Smooth muscle cell (in vitro differentiated cells): ENCODE measurements around the gene ARNT2. TPM values are rescaled to one million over a fixed set of nuclear protein-coding genes. Genes with fewer than 3 reads are reported as not detected.

Experiments
- DNase-seq: peaks from one replicate; lab custom pipeline; 2025; ENCODE audit not compliant: unreplicated experiment; lab: John Stamatoyannopoulos, UW
- H2AFZ ChIP-seq: fragments of 200-600 bp; sonication (generic); 2 replicates; pipeline ENCODE4 v1.6.0; 2016; ENCODE audit warnings: antibody characterized with exemption, low read depth, mild to moderate bottlenecking
- H3F3A ChIP-seq: fragments of 200-600 bp; sonication (generic); 2 replicates; pipeline ENCODE4 v1.6.0; 2017; ENCODE audit warnings: antibody characterized with exemption, low read depth
- H3K27ac ChIP-seq: fragments of 200-600 bp; sonication (generic); 2 replicates; pipeline ENCODE4 v1.5.1; 2016; ENCODE audit warnings: low read depth, mild to moderate bottlenecking
- H3K27me3 ChIP-seq: fragments of 200-600 bp; sonication (generic); 2 replicates; pipeline ENCODE4 v1.6.1; 2016; ENCODE audit warnings: low read depth, mild to moderate bottlenecking
- H3K36me3 ChIP-seq: fragments of 200-600 bp; sonication (generic); 2 replicates; pipeline ENCODE4 v1.5.1; 2016; ENCODE audit warnings: low read depth
- H3K4me1 ChIP-seq: fragments of 200-600 bp; sonication (generic); 2 replicates; pipeline ENCODE4 v1.5.1; 2016; ENCODE audit warnings: low read depth
- H3K4me2 ChIP-seq: fragments of 200-600 bp; sonication (generic); 2 replicates; pipeline ENCODE4 v1.6.0; 2016; ENCODE audit warnings: mild to moderate bottlenecking
- H3K4me3 ChIP-seq: fragments of 200-600 bp; sonication (generic); 2 replicates; pipeline ENCODE4 v1.5.1; 2016; ENCODE audit warnings: mild to moderate bottlenecking
- H3K79me2 ChIP-seq: fragments of 200-600 bp; sonication (generic); 2 replicates; pipeline ENCODE4 v1.6.0; 2016; ENCODE audit warnings: low read depth, mild to moderate bottlenecking
- H3K9ac ChIP-seq: fragments of 200-600 bp; sonication (generic); 2 replicates; pipeline ENCODE4 v1.6.0; 2016; ENCODE audit warnings: low read depth
- H3K9me3 ChIP-seq: fragments of 200-600 bp; sonication (generic); replicated peaks from 2 replicates; pipeline ENCODE4 v1.5.1; 2016; ENCODE audit warnings: low read depth
- H4K20me1 ChIP-seq: fragments of 200-600 bp; sonication (generic); 2 replicates; pipeline ENCODE4 v1.6.0; 2016; ENCODE audit warnings: low read depth
- CTCF ChIP-seq: fragments of 200-600 bp; sonication (generic); IDR thresholded peaks from 2 replicates; pipeline ENCODE4 v1.5.1; 2017; ENCODE audit warnings: borderline replicate concordance, mild to moderate bottlenecking, antibody characterized with exemption; ENCODE audit not compliant: insufficient read depth, poor library complexity, severe bottlenecking
- WGBS: methylation state at CpG from one replicate; pipeline ENCODE4 v1.1.7; 2016; ENCODE audit warnings: low lambda C conversion rate; 5-methylcytosine and 5-hydroxymethylcytosine counted together
- polyA plus RNA-seq: library from polyadenylated mRNA; unstranded; fragments of >200 nt; fragmentation: Nextera tagmentation; extraction: Ambion mirVana; gene quantifications from 2 replicates; pipeline ENCODE4 v1.2.1, GENCODE V29; 2016
- total RNA-seq: library from RNA; depleted of rRNA; stranded (reverse); fragments of >200 nt; gene quantifications from 2 replicates; pipeline ENCODE4 v1.2.3, GENCODE V29; 2014

The ARNT2 gene
- total and polyA plus RNA-seq, 2 experiments from 2014 or later = 0.55 to 2.8 TPM

- TF ChIP-seq CTCF = no peak
- H3K4me2 ChIP-seq = no peak overlapping the region
- H4K20me1 ChIP-seq = no peaks in the 10 kb centered on the region
- no peak overlapping the region for H3K27ac ChIP-seq
- H3K9me3 ChIP-seq = no peaks in the 10 kb centered on the region
- H3K36me3 ChIP-seq = no peaks in the 10 kb centered on the region
- H3K27me3 ChIP-seq = no peaks in the 10 kb centered on the region
- H3F3A ChIP-seq = no peaks in the 10 kb centered on the region
- 92% methylated on average over 23 of the region's 23 CpGs for WGBS
- H3K79me2 ChIP-seq = no peaks in the 10 kb centered on the region
- DNase-seq = no peak
- H3K9ac ChIP-seq = no peak overlapping the region
- H3K4me3 ChIP-seq = no peak overlapping the region
- no peak overlapping the region for H2AFZ ChIP-seq
- no peaks in the 10 kb centered on the region for H3K4me1 ChIP-seq
Measured at GRCh38 chr15:80591471-80591870, 187.3 kb downstream of the ARNT2 start.

GRCh38 chr15:80591938-80592825 is 188.0 kb downstream of the ARNT2 start:
- Histone ChIP-seq H3K27ac (no peak overlapping the region), H3F3A (no peaks in the 10 kb centered on the region), H4K20me1 (no peaks in the 10 kb centered on the region), H3K9me3 (no peaks in the 10 kb centered on the region), H3K79me2 (no peaks in the 10 kb centered on the region), H2AFZ (no peak overlapping the region), H3K27me3 (no peaks in the 10 kb centered on the region), H3K4me1 (no peaks in the 10 kb centered on the region), H3K36me3 (no peaks in the 10 kb centered on the region), H3K4me3 (no peak overlapping the region), H3K4me2 (no peak overlapping the region), H3K9ac (no peak overlapping the region)
- 90% methylated on average over 10 of the region's 10 CpGs for WGBS
- DNase-seq = no peak
- TF ChIP-seq CTCF = no peak

- no peaks in the 10 kb centered on the region for H3K36me3 ChIP-seq
- H3K9me3 ChIP-seq = no peaks in the 10 kb centered on the region
- H3K79me2 ChIP-seq = no peaks in the 10 kb centered on the region
- DNase-seq = no peak
- H3F3A ChIP-seq = no peaks in the 10 kb centered on the region
- no peak overlapping the region for H3K27ac ChIP-seq
- no peak overlapping the region for H3K9ac ChIP-seq
- H3K4me1 ChIP-seq = no peaks in the 10 kb centered on the region
- no peak overlapping the region for H3K4me2 ChIP-seq
- H4K20me1 ChIP-seq = no peaks in the 10 kb centered on the region
- no peaks in the 10 kb centered on the region for H3K27me3 ChIP-seq
- TF ChIP-seq CTCF = no peak
- no peak overlapping the region for H2AFZ ChIP-seq
- WGBS = 93% methylated on average over 13 of the region's 13 CpGs
- H3K4me3 ChIP-seq = no peak overlapping the region
Measured at GRCh38 chr15:80593486-80594030, 189.4 kb downstream of the ARNT2 start.
